Measurements from ENCODE around the gene PEX10.

The PEX10 gene

GRCh38 chr1:2411801-2412394 lies 466 bp downstream of the PEX10 start:
- TF ChIP-seq CTCF (IDR thresholded peaks at IDR 0.05; ENCODE audit: insufficient read depth, low read length, poor library complexity, severe bottlenecking) = no peak
- no peak for DNase-seq (ENCODE audit: extremely low read depth, insufficient read length)
- H3K27me3 ChIP-seq (replicated peaks; ENCODE audit: control insufficient read depth, insufficient read depth, low read length) = no peaks in the 10 kb centered on the region
- peak overlapping the region; percentile 94 for H3K4me3 ChIP-seq (replicated peaks; ENCODE audit: low read depth, low read length)
- H3K36me3 ChIP-seq (ENCODE audit: control insufficient read depth, insufficient read depth, low read length) = peaks cover 10% of the 10 kb centered on the region

GRCh38 chr1:2409745-2410144 lies 2.6 kb downstream of the PEX10 start:
- Histone ChIP-seq H3K36me3 (ENCODE audit: control insufficient read depth, insufficient read depth, low read length) (peaks cover 13% of the 10 kb centered on the region), H3K27me3 (replicated peaks; ENCODE audit: control insufficient read depth, insufficient read depth, low read length) (no peaks in the 10 kb centered on the region), H3K4me3 (replicated peaks; ENCODE audit: low read depth, low read length) (no peak overlapping the region)
- no peak for TF ChIP-seq CTCF (IDR thresholded peaks at IDR 0.05; ENCODE audit: insufficient read depth, low read length, poor library complexity, severe bottlenecking)
- no peak for DNase-seq (ENCODE audit: extremely low read depth, insufficient read length)

GRCh38 chr1:2408859-2409276 lies 3.5 kb downstream of the PEX10 start:
- H3K4me3 ChIP-seq (replicated peaks; ENCODE audit: low read depth, low read length) = no peak overlapping the region
- no peak for TF ChIP-seq CTCF (IDR thresholded peaks at IDR 0.05; ENCODE audit: insufficient read depth, low read length, poor library complexity, severe bottlenecking)
- no peaks in the 10 kb centered on the region for H3K27me3 ChIP-seq (replicated peaks; ENCODE audit: control insufficient read depth, insufficient read depth, low read length)
- H3K36me3 ChIP-seq (ENCODE audit: control insufficient read depth, insufficient read depth, low read length) = peaks cover 21% of the 10 kb centered on the region
- no peak for DNase-seq (ENCODE audit: extremely low read depth, insufficient read length)

GRCh38 chr1:2408456-2408855 lies 3.9 kb downstream of the PEX10 start:
- H3K36me3 ChIP-seq (ENCODE audit: control insufficient read depth, insufficient read depth, low read length) = peaks cover 23% of the 10 kb centered on the region
- no peaks in the 10 kb centered on the region for H3K27me3 ChIP-seq (replicated peaks; ENCODE audit: control insufficient read depth, insufficient read depth, low read length)
- H3K4me3 ChIP-seq (replicated peaks; ENCODE audit: low read depth, low read length) = no peak overlapping the region
- no peak for TF ChIP-seq CTCF (IDR thresholded peaks at IDR 0.05; ENCODE audit: insufficient read depth, low read length, poor library complexity, severe bottlenecking)
- DNase-seq (ENCODE audit: extremely low read depth, insufficient read length) = no peak

- no peak overlapping the region for H3K4me3 ChIP-seq (replicated peaks; ENCODE audit: low read depth, low read length)
- no peak for DNase-seq (ENCODE audit: extremely low read depth, insufficient read length)
- TF ChIP-seq CTCF (IDR thresholded peaks at IDR 0.05; ENCODE audit: insufficient read depth, low read length, poor library complexity, severe bottlenecking) = no peak
- peaks cover 26% of the 10 kb centered on the region for H3K36me3 ChIP-seq (ENCODE audit: control insufficient read depth, insufficient read depth, low read length)
- no peaks in the 10 kb centered on the region for H3K27me3 ChIP-seq (replicated peaks; ENCODE audit: control insufficient read depth, insufficient read depth, low read length)
Measured at GRCh38 chr1:2407991-2408275, 4.4 kb downstream of the PEX10 start.

Data from GM06990 (cell line).